CD4-positive, alpha-beta T cell treated with Interleukin-10 for 1 hour (primary cell): ENCODE measurements around the gene CYBRD1.
"Not testable (repeated sequence)": the region's sequence is repeated elsewhere in the genome, so short reads cannot be mapped to it uniquely, and the experiment has no call there.

ENCODE experiments used
- DNase-seq: peaks from one replicate; pipeline ENCODE4 v3.0.0-alpha.2; 2020

CYBRD1 gene

DNA sequence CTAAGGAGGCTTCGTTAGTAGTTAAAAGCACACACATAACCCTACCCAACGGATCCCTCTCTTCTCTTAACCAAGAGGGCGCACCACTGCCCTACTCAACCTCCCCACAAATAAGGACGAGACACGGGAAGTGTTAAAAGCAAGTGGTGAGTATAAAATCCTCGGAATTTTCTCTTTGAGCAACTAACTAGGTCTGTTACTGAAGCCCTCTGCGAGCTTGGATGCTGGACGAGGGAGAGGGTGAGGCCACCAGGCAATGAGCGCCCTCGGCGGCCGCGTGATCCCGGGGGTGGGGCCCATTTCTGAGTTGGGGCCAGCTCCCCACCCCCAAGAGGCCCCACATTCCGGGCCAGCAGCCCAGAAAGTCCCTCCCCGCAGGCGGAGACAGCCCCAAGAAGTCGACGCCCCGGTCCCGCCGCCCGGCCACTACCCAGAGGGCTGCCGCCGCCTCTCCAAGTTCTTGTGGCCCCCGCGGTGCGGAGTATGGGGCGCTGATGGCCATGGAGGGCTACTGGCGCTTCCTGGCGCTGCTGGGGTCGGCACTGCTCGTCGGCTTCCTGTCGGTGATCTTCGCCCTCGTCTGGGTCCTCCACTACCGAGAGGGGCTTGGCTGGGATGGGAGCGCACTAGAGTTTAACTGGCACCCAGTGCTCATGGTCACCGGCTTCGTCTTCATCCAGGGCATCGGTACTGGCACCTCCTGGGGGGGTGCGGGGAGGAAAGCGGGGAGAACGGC is at the start of gene CYBRD1:
CYBRD1 (plus strand) TSS at position 423 of the 736 bp plus-strand sequence; CDS start at position 495, 72 bp downstream.
- DNase-seq = no peak

DNA sequence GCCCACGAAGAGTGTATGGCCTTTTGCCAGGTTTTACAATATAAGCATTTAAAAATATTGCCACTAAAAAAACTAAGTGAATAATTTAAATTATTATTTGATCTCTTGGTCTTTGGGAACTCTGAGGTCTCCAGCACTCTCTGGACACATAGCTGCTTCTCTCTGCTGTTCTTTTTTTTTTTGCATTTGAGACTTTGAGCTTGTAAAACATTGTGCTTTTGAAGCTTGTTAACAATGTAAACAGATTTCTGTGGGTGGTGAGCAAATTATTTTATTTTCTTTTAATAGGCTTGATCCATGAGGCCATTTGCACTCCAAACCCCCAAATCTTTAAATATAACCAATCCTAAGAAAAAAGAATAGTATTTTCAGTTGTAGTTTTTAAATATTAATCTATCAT is 46.3 kb upstream of the CYBRD1 start:
- no peak for DNase-seq

GRCh38 chr2:171478345-171478744 is 43.9 kb upstream of the CYBRD1 start:
- no peak for DNase-seq

DNA sequence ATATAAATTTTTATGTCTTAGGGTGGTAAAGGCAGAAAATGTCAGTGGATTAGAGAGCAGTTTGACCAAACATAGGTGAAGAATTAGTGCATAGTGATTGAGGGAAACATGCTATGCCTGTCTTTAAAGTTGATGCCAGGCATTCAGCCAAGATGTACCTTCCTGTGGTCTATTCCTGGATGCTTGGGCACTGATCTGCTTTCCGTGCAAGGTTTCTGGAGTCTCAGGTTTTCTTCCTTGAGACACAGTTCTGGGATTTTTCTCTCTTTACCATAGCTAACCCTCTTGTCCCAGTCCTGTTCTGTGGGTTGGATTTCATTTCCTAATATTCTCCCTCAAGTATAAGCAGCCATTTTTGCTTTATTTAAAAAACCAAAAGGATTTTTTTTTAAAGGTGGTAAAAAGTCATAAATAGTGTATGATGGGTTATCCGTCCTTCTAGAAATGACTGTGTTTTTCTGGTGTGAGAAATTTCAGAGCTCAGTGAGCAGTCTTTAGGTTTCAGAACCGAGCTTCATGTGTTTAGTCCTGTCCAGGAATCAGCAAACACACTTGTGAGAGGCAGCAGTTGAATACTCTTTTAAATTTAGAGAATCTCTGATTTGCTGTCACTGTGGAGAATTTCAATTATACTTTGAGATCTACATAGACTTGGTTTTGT is 43.0 kb upstream of the CYBRD1 start:
- DNase-seq = no peak

GRCh38 chr2:171480908-171481307 is 41.4 kb upstream of the CYBRD1 start:
- no peak for DNase-seq

- no peak for DNase-seq
Measured at GRCh38 chr2:171482308-171482707, 40.0 kb upstream of the CYBRD1 start.

- DNase-seq = no peak
Measured at GRCh38 chr2:171482877-171483276, 39.4 kb upstream of the CYBRD1 start.

DNA sequence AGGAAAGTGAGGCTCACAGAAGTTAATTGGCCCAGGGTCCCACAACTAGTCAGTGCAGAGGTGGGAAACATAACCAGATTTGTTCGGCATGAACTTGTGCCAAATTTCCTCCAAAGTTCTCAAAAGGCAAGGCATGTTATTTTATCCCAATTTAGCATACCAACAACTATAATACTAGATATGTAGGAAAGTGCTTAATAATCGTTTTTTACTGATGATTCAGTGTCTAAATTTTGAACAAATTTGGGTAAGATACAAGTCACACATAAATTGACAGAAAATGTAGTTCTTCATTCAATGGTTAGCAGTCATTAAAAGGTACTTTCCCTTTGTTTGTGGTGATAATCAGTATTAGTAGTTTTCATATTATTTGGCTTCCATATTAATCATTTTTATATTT is 38.5 kb upstream of the CYBRD1 start:
- no peak for DNase-seq

- DNase-seq = no peak
Measured at GRCh38 chr2:171485116-171485515, 37.2 kb upstream of the CYBRD1 start.

GRCh38 chr2:171487201-171487600 is 35.1 kb upstream of the CYBRD1 start:
- no peak for DNase-seq

DNA sequence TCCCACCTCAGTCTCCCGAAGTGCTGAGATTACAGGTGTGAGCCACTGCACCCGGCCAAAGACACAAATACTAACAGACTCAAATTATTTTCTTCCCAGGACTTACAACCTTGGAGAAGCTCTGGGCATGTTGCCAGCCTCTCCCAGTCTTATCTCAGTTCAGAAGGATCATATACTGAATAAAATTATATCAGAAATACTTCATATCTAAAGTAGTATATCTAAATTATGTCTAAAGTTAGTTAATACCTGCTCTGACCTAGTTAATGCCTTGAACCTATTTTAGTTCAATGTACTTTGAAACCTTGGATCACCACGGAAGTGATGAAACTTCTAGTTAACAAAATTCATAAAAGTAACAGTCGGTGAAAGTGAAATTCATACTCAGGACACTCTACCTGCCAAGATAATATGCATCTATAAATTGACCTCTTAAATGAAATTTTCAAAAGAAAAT is 34.4 kb upstream of the CYBRD1 start:
- no peak for DNase-seq

DNA sequence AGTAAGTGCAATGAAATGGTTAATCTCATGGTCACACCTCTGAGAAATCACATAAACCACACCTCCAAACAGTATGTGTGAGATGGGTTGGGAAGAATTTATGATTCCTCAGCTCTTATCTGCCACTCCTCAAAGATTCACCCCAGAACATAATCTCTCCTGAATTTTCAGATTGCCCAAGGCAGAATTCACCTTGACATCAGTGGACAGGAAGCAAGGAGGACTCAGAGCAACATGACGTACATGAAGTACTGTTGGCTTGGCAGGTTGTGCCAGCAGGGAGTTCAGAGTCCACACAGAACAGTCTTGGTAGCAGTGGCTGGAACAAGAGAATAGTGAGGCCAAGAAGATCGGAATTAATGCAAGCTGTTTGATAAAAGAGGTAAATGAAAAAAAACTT is 31.7 kb upstream of the CYBRD1 start:
- no peak for DNase-seq

- DNase-seq = no peak
Measured at GRCh38 chr2:171491292-171491691, 31.0 kb upstream of the CYBRD1 start.

GRCh38 chr2:171492664-171493063 is 29.6 kb upstream of the CYBRD1 start:
- no peak for DNase-seq

DNA sequence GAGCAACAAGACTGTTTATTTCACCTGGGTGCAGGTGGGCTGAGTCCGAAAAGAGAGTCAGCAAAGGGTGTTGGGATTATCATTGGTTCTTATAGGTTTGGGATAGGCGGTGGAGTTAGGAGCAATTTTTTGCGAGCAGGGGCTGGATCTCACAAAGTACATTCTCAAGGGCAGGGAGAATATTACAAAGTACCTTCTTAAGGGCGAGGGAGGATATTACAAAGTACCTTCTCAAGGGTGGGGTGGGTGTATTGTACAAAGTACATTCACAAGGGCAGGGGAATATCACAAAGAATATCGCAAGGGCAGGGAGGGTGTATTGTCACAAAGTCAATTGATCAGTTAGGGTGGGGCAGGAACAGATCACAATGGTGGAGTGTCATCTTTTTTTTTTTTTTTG is 24.6 kb upstream of the CYBRD1 start:
- not testable (repeated sequence) for DNase-seq

DNA sequence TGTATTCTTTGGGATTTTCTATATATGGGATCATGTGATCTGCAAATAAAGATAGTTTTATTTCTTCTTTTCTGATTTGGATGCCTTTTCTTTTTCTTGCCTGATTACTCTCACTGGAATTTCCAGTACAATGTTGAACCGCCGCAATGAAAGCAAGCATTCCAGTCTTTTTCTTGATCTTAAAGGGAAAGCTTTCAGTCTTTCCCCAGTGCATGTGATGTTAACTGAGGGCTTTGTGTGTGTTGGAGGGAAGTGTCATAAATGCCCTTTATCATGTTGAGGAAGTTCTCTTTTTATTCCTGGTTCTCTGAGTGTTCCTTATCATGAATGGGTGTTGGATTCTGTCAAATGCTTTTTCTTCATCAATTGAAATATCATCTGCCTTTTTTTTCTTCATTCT is 16.9 kb upstream of the CYBRD1 start:
- DNase-seq = no peak

DNA sequence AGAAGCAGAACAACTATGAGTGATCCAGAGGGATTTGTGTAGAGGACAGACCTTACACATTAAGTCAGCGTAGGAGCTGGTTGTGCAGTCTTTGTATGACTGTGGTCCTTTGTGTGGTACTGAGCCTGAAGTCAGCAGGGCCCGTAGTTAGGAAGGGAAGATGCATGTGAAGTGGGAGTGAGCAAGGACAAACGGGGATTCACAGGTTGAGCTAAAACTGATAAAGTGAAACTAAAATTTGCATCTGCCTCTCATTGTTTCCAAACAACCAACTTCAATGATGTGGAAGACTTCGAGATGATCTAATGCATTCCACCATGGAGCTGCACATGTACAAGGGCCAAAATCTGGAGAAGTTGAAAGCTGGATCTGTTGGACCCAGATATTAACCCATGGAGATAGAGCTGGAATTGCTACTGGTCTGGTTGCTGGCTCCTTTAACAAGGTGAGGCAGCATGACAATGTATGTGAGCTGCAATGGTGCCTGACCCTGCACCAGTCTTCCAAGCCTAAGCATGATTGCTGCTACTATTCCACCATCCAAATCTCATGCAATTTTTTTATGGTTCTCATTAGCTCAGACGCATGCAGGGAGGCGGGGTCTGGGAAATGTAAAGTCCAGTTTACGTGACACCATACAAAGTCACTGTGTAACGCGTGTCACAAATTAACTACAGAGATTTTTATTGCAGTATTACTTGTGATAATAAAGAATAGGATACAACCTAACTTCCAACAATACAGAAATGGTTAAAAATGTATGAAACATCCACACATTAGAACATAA is 12.1 kb upstream of the CYBRD1 start:
- DNase-seq = no peak

GRCh38 chr2:171512014-171512413 is 10.3 kb upstream of the CYBRD1 start:
- no peak for DNase-seq

DNA sequence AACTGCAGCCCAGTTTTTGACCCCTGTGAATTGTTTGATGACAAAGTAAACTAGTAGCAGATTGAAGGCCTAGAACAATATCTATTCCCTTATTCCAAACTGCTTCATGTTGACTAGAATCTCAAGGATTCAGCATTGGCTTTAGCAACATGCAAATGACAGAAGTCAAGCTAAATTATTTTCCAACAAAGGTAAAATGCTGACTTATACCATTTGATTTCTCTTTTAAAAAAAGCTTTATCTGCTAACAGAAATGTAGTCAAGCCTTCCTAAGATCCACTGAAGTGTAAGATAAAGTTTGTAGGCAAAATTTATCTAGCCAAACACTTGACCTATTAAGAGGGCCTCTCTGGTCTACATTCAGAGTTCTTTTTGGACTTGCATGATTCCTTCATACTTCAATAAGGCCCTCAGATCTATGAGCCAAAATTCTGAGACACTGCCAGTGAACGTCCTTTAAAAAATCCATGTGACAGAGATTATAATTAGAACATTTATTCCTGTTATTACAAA is 9.5 kb upstream of the CYBRD1 start:
- no peak for DNase-seq

DNA sequence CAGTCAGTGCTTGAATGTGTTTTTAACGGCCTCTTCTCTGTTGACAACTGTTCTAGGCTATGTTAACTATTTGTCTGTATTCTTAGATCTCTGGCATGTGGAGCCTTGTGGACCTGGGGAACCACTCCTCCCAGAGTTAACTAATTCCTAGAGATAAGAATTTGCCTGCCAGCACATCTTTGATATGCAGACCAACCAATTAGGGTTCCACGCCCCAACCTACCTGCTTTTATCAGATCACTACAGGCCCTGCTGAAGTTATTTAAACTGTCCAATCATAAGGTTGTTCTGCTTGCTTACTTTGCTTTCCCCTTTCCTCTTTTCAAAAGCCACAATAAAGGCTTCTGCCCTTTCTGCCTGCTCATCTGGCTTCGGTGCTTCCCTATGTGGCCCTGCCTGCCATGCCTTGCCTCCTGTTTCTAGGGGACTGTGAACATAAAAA is 8.5 kb upstream of the CYBRD1 start:
- DNase-seq = no peak

- DNase-seq = no peak
Measured at GRCh38 chr2:171514908-171515582, 7.2 kb upstream of the CYBRD1 start.

GRCh38 chr2:171515672-171516298 is 6.5 kb upstream of the CYBRD1 start:
- DNase-seq = no peak
